H7 (cell line): ENCODE data around the gene PPP3CA. TPM values are rescaled to one million over a fixed set of nuclear protein-coding genes. Genes with fewer than 3 reads are reported as not detected.
"Not testable (repeated sequence)": the region's sequence is repeated elsewhere in the genome, so short reads cannot be mapped to it uniquely, and the experiment has no call there.

Source experiments
- DNase-seq: peaks from one replicate; pipeline ENCODE4 v3.0.0; 2012
- H3K27me3 ChIP-seq: 2 replicates; pipeline ENCODE4 v1.6.0; 2011; ENCODE audit warnings: mild to moderate bottlenecking, low read length; ENCODE audit not compliant: control insufficient read depth, insufficient read depth
- H3K36me3 ChIP-seq: replicated peaks from 2 replicates; pipeline ENCODE4 v1.5.1; 2011; ENCODE audit warnings: low read length; ENCODE audit not compliant: control insufficient read depth, insufficient read depth
- H3K4me3 ChIP-seq: 2 replicates; pipeline ENCODE4 v1.5.1; 2011; ENCODE audit warnings: low read depth, mild to moderate bottlenecking, control low read depth, low read length, moderate library complexity; ENCODE audit not compliant: insufficient read depth
- total RNA-seq: library from RNA; depleted of rRNA; stranded (reverse); fragments of >200 nt; shearing (Covaris generic); gene quantifications from 2 replicates; pipeline ENCODE4 v1.2.3, GENCODE V29; 2014

The PPP3CA gene
- total RNA-seq, 1 experiment from 2014 or later, result 31.4 TPM

- no peaks in the 10 kb centered on the region for H3K27me3 ChIP-seq
- no peaks in the 10 kb centered on the region for H3K36me3 ChIP-seq
- H3K4me3 ChIP-seq, result no peak overlapping the region
- DNase-seq, result no peak
These were observed 232.4 kb downstream of the PPP3CA start for GRCh38 chr4:101114936-101115372.

GRCh38 chr4:101104312-101105052 is 242.8 kb downstream of the PPP3CA start:
- DNase-seq, result no peak
- no peak overlapping the region for H3K4me3 ChIP-seq
- H3K27me3 ChIP-seq, result no peaks in the 10 kb centered on the region
- no peaks in the 10 kb centered on the region for H3K36me3 ChIP-seq

GRCh38 chr4:101103381-101104142 is 243.8 kb downstream of the PPP3CA start:
- no peak for DNase-seq
- H3K4me3 ChIP-seq, result no peak overlapping the region
- H3K27me3 ChIP-seq, result no peaks in the 10 kb centered on the region
- H3K36me3 ChIP-seq, result no peaks in the 10 kb centered on the region

GRCh38 chr4:101102114-101102742 is 245.1 kb downstream of the PPP3CA start:
- no peaks in the 10 kb centered on the region for H3K36me3 ChIP-seq
- no peak for DNase-seq
- no peak overlapping the region for H3K4me3 ChIP-seq
- H3K27me3 ChIP-seq, result no peaks in the 10 kb centered on the region

- Histone ChIP-seq H3K27me3 (no peaks in the 10 kb centered on the region), H3K36me3 (no peaks in the 10 kb centered on the region), H3K4me3 (no peak overlapping the region)
- no peak for DNase-seq
These were observed 246.3 kb downstream of the PPP3CA start for GRCh38 chr4:101101072-101101471.

- no peaks in the 10 kb centered on the region for H3K36me3 ChIP-seq
- H3K27me3 ChIP-seq, result no peaks in the 10 kb centered on the region
- no peak overlapping the region for H3K4me3 ChIP-seq
- no peak for DNase-seq
These were observed 248.5 kb downstream of the PPP3CA start for GRCh38 chr4:101098666-101099400.

GRCh38 chr4:101092609-101093008 is 254.7 kb downstream of the PPP3CA start:
- H3K36me3 ChIP-seq, H3K27me3 ChIP-seq, DNase-seq, H3K4me3 ChIP-seq: not testable (repeated sequence)

GRCh38 chr4:101089168-101089567 is 258.2 kb downstream of the PPP3CA start:
- H3K36me3 ChIP-seq, result no peaks in the 10 kb centered on the region
- DNase-seq, result no peak
- H3K27me3 ChIP-seq, result no peaks in the 10 kb centered on the region
- H3K4me3 ChIP-seq, result no peak overlapping the region

- H3K36me3 ChIP-seq, result no peaks in the 10 kb centered on the region
- DNase-seq, result peak; percentile 12
- H3K27me3 ChIP-seq, result no peaks in the 10 kb centered on the region
- H3K4me3 ChIP-seq, result no peak overlapping the region
These were observed 260.3 kb downstream of the PPP3CA start for GRCh38 chr4:101086801-101087586.

GRCh38 chr4:101083131-101083530 is 264.2 kb downstream of the PPP3CA start:
- no peak overlapping the region for H3K4me3 ChIP-seq
- H3K36me3 ChIP-seq, result no peaks in the 10 kb centered on the region
- no peaks in the 10 kb centered on the region for H3K27me3 ChIP-seq
- DNase-seq, result no peak

GRCh38 chr4:101081695-101082369 is 265.5 kb downstream of the PPP3CA start:
- H3K36me3 ChIP-seq, result no peaks in the 10 kb centered on the region
- DNase-seq, result no peak
- H3K4me3 ChIP-seq, result no peak overlapping the region
- no peaks in the 10 kb centered on the region for H3K27me3 ChIP-seq

GRCh38 chr4:101081166-101081565 is 266.2 kb downstream of the PPP3CA start:
- DNase-seq, result no peak
- Histone ChIP-seq H3K27me3 (no peaks in the 10 kb centered on the region), H3K36me3 (no peaks in the 10 kb centered on the region), H3K4me3 (no peak overlapping the region)

GRCh38 chr4:101078950-101079349 is 268.4 kb downstream of the PPP3CA start:
- H3K4me3 ChIP-seq, result no peak overlapping the region
- DNase-seq, result no peak

More at GRCh38 chr4:101078950-101079349, 268.4 kb downstream of the PPP3CA start:
- no peaks in the 10 kb centered on the region for H3K27me3 ChIP-seq
- no peaks in the 10 kb centered on the region for H3K36me3 ChIP-seq
